22Rv1 (cell line): ENCODE results near the gene ENC1.

Experiments
- H3K27ac ChIP-seq: fragments of 450-650 bp; 2 replicates; pipeline ENCODE4 v1.5.1; 2017
- ZFX ChIP-seq: fragments of 450-650 bp; IDR thresholded peaks from 2 replicates; pipeline ENCODE4 v1.6.1; 2017; ENCODE audit warnings: antibody characterized with exemption, borderline replicate concordance
- TF ChIP-seq, protein P1 (sequence below): fragments of 450-650 bp; IDR thresholded peaks from 2 replicates; pipeline ENCODE4 v1.5.1; 2017; ENCODE audit warnings: mild to moderate bottlenecking

The ENC1 gene

GRCh38 chr5:74629326-74629725, 11.2 kb downstream of the ENC1 start:
- H3K27ac ChIP-seq = no peak overlapping the region
- no peak for TF ChIP-seq ZFX
- TF ChIP-seq, protein P1, sequence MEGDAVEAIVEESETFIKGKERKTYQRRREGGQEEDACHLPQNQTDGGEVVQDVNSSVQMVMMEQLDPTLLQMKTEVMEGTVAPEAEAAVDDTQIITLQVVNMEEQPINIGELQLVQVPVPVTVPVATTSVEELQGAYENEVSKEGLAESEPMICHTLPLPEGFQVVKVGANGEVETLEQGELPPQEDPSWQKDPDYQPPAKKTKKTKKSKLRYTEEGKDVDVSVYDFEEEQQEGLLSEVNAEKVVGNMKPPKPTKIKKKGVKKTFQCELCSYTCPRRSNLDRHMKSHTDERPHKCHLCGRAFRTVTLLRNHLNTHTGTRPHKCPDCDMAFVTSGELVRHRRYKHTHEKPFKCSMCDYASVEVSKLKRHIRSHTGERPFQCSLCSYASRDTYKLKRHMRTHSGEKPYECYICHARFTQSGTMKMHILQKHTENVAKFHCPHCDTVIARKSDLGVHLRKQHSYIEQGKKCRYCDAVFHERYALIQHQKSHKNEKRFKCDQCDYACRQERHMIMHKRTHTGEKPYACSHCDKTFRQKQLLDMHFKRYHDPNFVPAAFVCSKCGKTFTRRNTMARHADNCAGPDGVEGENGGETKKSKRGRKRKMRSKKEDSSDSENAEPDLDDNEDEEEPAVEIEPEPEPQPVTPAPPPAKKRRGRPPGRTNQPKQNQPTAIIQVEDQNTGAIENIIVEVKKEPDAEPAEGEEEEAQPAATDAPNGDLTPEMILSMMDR = no peak

- no peak for TF ChIP-seq ZFX
- TF ChIP-seq, protein P1 = no peak
- 0 out of 2 replicates have a peak overlapping the region, but pooled peaks have one; percentile 14 for H3K27ac ChIP-seq
Observed at GRCh38 chr5:74628359-74628758, 12.2 kb downstream of the ENC1 start.

- 0 out of 2 replicates have a peak overlapping the region, but pooled peaks have one; percentile 14 for H3K27ac ChIP-seq
- TF ChIP-seq, protein P1 = no peak
- TF ChIP-seq ZFX = no peak
Observed at GRCh38 chr5:74627646-74628279, 12.8 kb downstream of the ENC1 start.

- peak overlapping the region; percentile 12; the same call in 1 of the 2 replicates for H3K27ac ChIP-seq
- TF ChIP-seq, protein P1 = no peak
- TF ChIP-seq ZFX = no peak
Observed at GRCh38 chr5:74626386-74627222, 13.9 kb downstream of the ENC1 start.

GRCh38 chr5:74625742-74626241, 14.7 kb downstream of the ENC1 start:
- peak overlapping the region; percentile 12; the same call in 1 of the 2 replicates for H3K27ac ChIP-seq
- TF ChIP-seq ZFX = no peak
- TF ChIP-seq, protein P1 = peak; percentile 10; the same call in 1 of the 2 replicates

DNA sequence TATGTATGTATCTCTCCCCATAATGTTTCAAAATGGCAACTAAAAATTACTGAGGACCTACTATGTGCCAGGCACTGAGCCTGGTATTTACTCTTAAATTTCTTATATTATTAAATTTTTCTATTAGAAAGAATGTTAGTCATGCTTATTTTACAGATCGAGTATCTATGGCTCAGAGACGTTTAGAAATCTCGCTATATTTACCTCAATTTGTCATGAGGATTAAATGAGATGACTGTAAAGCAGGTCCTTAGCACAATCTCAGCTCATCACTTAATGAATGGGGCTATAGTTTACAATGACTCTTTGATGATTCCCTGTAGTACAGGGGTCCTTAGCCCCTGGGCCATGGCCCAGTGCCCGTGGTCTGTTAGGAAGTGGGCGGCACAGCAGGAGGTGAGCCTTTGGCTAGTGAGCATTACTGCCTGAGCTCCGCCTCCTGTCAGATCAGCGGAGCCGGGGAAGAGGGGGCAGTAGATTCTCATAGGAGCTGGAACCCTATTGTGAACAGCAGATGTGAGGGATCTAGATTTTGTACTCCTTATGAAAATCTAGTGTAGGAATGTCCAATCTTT, 15.5 kb downstream of the ENC1 start:
- no peak for TF ChIP-seq ZFX
- TF ChIP-seq, protein P1 = no peak
- H3K27ac ChIP-seq = no peak overlapping the region
